A549 (cell line): ENCODE measurements around the gene ZGPAT.

Experiments used
- CEBPB ChIP-seq, 2 experiments: fragments of >200 bp in 1 of 2; sonication (Bioruptor Twin) in 1 of 2; formaldehyde crosslinking in 1 of 2; IDR thresholded peaks; 2 replicates each; pipeline ENCODE4 v1.6.1; 2012 to 2016
- CTCF ChIP-seq: fragments of >200 bp; sonication (Bioruptor Twin); formaldehyde crosslinking; IDR thresholded peaks from 3 replicates; pipeline ENCODE4 v1.5.1; 2016
- EP300 ChIP-seq, 2 experiments: fragments of >200 bp; sonication (Bioruptor Twin); formaldehyde crosslinking; IDR thresholded peaks; 2 replicates in 1 of 2; 3 replicates in 1 of 2; pipeline ENCODE4 v1.6.1; 2016 to 2017
- JUNB ChIP-seq: fragments of >200 bp; sonication (Bioruptor Twin); formaldehyde crosslinking; IDR thresholded peaks from 2 replicates; pipeline ENCODE4 v1.6.1; 2016
- KDM1A ChIP-seq: fragments of 200-600 bp; sonication (generic); IDR thresholded peaks from 2 replicates; pipeline ENCODE4 v1.6.1; 2016; ENCODE audit warnings: low read depth, mild to moderate bottlenecking
- POLR2A ChIP-seq: IDR thresholded peaks from 2 replicates; pipeline ENCODE4 v1.6.1; 2012; ENCODE audit warnings: mild to moderate bottlenecking, low read length
- RFX5 ChIP-seq: fragments of 450-650 bp; IDR thresholded peaks from 2 replicates; pipeline ENCODE4 v1.7.1; 2014; ENCODE audit warnings: antibody characterized with exemption, mild to moderate bottlenecking, moderate library complexity
- SMC3 ChIP-seq: fragments of >200 bp; sonication (Bioruptor Twin); formaldehyde crosslinking; IDR thresholded peaks from 3 replicates; pipeline ENCODE4 v1.6.1; 2018; ENCODE audit warnings: inconsistent platforms

- TF ChIP-seq CTCF = no peak
- TF ChIP-seq CEBPB (IDR thresholded peaks at IDR 0.05) = no peak
- no peak for TF ChIP-seq EP300 (IDR thresholded peaks at IDR 0.05)
- no peak for TF ChIP-seq KDM1A
- no peak for TF ChIP-seq POLR2A
- TF ChIP-seq RFX5 = no peak
- TF ChIP-seq JUNB = no peak
- no peak for TF ChIP-seq SMC3
Observed at GRCh38 chr20:63664143-63664851, 43.5 kb upstream of the ZGPAT start.
